GM11168 (cell line): ENCODE results near the gene TXNL4A.

Experiments used
- in situ Hi-C: fragments of 300-500 bp; cut with MboI; formaldehyde crosslinking; loops from one replicate; pipeline ENCODE4 v1.12.0; 2022; ENCODE audit warnings: low sequenced_read_pairs; ENCODE audit not compliant: unreplicated experiment

Gene TXNL4A

GRCh38 chr18:79921984-79922965 lies 66.1 kb downstream of the TXNL4A start:
- in situ Hi-C loops = no loop called here
